Natural killer cell treated with Interleukin-12 subunit alpha and Interleukin-12 subunit beta and Interleukin-15 and Interleukin-18, amount 100 ng/mL, for 72 hours (primary cell): ENCODE data around the gene RBM20. TPM values are rescaled to one million over a fixed set of nuclear protein-coding genes. Genes with fewer than 3 reads are reported as not detected.
"Not testable (repeated sequence)": the region's sequence is repeated elsewhere in the genome, so short reads cannot be mapped to it uniquely, and the experiment has no call there.

Experiments used
- ATAC-seq, 2 donors: fragments of 150-1000 bp; cut with Tn5 transposase in 1 of 2; sonication (Bioruptor Pico), chemical (Tn5 transposase) in 1 of 2; 2 replicates each; pipeline ENCODE4 v1.10.0; 2021
- DNase-seq: peaks from one replicate; pipeline ENCODE4 v3.0.0; 2022; ENCODE audit warnings: low spot score
- H3K27ac Mint-ChIP-seq, 2 donors: 1 replicate in 1 of 2; 2 replicates in 1 of 2; pipeline ENCODE4 v1.8.0; 2022; ENCODE audit warnings: mixed read lengths in 2 of 2, mild to moderate bottlenecking in 1 of 2, moderate library complexity in 1 of 2
- H3K27me3 Mint-ChIP-seq, 2 donors: 1 replicate in 1 of 2; 2 replicates in 1 of 2; pipeline ENCODE4 v1.8.0; 2022; ENCODE audit warnings: mixed read lengths in 2 of 2
- H3K36me3 Mint-ChIP-seq: one replicate; pipeline ENCODE4 v1.8.0; 2022; ENCODE audit warnings: mixed read lengths
- H3K4me1 Mint-ChIP-seq, 2 donors: 1 replicate in 1 of 2; 2 replicates in 1 of 2; pipeline ENCODE4 v1.8.0; 2022; ENCODE audit warnings: low read depth in 2 of 2, mixed read lengths in 2 of 2, mild to moderate bottlenecking in 1 of 2
- H3K4me3 Mint-ChIP-seq: one replicate; pipeline ENCODE4 v1.8.0; 2022; ENCODE audit warnings: mixed read lengths
- H3K9me3 Mint-ChIP-seq: 2 replicates; pipeline ENCODE4 v1.8.0; 2022; ENCODE audit warnings: mixed read lengths
- total RNA-seq, 2 donors: library from RNA; stranded (reverse); gene quantifications; one replicate each; pipeline ENCODE4 v1.2.3, GENCODE V29; 2022

The RBM20 gene
- total RNA-seq, 2 donors from 2014 or later = not detected

DNA sequence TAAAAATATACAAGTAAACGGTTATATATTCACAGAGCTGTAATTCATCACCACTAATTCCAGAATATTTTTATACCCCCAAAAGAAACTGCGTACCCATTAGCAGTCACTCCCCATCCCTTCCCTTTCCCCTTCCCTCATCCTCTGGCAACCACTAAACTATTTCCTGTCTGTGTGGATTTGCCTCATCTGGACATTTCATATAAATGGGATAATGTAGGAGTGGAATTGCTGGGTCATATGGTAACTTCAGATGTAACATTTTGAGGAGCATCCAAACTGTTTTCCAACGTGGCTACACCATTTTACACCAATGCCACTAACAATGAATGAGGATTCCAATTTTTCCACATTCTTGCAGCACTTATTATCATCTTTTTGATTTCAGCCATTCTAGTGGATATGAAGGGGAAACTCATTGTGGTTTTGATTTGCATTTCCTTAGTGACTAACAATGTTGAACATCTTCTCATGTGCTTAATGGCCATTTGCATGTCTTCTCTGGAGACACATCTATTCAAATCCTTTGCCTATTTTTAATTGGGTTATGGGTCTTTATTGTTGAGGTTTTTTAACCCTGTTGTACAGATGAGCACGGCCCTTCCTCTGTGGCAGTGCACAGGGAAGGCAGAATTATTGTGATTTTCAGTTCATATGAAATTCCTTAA lies 79.2 kb downstream of the RBM20 start:
- H3K27me3 Mint-ChIP-seq = peaks cover 8% of the 10 kb centered on the region in 2 donors
- no peaks in the 10 kb centered on the region for H3K9me3 Mint-ChIP-seq
- ATAC-seq (no peak), DNase-seq (no peak)
- no peaks in the 10 kb centered on the region for H3K36me3 Mint-ChIP-seq
- no peaks in the 10 kb centered on the region for H3K4me1 Mint-ChIP-seq
- no peak overlapping the region for H3K4me3 Mint-ChIP-seq
- H3K27ac Mint-ChIP-seq = no peak overlapping the region

DNA sequence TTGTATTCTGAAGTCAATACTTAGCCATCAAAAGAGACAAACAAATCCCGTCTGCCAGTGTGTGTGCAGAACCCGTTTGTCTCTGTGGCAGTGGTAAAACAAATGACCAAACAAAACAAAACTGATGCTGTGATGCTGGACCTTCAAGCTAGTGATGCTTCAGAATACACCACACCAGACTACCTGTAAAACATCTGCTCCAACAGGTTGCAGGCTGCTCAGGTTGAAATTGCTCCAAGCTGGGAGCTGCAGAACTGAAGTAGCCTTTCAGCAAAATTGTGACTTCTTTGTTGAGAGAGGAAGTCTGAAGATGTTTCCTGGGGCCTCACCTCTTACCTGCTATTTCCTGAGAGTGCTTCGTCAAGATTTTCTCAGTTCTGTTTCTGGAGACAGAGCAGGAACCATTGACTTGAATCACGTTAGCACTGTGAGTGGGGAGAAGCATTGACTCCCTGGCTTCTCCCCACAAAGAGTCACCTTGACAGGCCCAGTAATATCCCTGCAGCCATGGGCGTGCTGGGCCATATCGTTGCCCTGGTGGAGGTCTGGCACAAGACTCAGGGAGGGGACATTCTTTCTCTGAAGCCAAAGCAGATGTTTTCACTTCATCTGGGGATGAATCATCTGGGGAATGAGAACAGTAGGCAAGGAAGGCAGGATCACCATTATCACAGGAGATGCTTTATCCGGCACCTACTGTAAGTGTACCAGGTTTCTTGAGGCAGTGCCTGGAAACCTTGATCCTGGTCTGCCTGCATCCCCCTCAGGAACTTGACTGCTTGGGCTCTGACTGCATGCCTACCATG lies 80.2 kb downstream of the RBM20 start:
- ATAC-seq = no peak
- no peaks in the 10 kb centered on the region for H3K36me3 Mint-ChIP-seq
- no peak overlapping the region for H3K27ac Mint-ChIP-seq
- H3K27me3 Mint-ChIP-seq = peaks cover 8% of the 10 kb centered on the region in 2 donors
- no peak for DNase-seq
- no peak overlapping the region for H3K4me3 Mint-ChIP-seq
- no peaks in the 10 kb centered on the region for H3K4me1 Mint-ChIP-seq
- no peaks in the 10 kb centered on the region for H3K9me3 Mint-ChIP-seq

DNA sequence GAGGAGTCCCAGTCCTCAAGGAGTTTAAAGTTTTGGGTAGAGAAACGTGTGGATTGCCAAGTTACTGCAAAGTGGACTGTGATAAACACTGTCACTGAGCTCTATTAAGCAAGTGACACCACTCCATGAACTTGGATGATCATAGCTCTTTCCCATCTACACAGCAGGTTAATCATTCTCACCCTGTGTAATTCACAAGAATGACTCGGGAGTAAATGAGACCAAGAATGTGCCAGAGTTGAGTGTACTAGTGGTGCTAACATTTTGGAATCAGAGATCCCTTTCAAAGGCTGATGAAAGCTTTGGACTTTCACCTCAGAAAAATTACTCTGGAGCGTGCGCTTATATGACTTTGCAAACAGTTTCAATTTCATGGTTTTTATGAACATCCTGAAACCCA lies 80.8 kb downstream of the RBM20 start:
- no peak for ATAC-seq
- no peak overlapping the region for H3K27ac Mint-ChIP-seq

DNA sequence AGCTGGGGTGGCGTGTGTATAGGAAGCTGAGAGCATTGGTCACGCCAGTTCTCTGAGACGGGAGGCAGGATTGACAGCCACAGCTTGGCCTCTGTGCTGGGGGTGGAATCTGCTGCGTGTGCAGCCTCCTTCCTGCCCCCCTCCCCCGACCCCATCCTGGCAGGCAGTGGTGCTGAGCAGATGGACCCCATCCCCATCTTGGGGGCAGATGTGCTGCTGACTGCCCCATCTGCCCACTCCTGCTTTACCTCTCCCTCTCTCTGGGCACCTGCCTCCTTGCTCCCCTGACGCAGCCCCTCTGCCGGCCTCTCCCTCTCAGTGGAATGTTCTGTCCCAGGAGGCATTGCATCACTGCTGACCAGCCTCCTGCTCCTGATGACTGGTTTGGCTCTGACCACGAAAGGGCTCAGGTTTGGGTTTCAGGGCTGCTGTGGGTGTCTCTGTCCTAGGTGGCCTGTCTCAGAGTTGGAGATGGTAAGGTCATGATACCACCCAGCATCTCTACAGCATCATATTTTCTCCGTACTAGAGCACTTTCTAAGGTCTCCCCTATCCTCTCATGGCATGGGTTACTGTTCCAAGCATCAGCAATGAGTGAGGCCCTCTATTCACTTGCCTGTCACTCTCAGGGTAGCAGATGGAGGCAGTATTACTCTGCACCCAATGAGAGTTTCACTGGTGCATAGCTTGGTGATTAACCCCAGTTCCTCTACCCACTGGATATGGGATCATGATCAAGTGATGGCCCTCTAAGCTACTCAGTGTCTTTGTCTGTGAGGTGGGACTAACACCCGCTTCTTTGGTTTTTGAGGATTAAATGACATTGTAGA lies 81.9 kb downstream of the RBM20 start:
- ATAC-seq (no peak), DNase-seq (no peak)
- no peaks in the 10 kb centered on the region for H3K9me3 Mint-ChIP-seq
- H3K4me3 Mint-ChIP-seq = no peak overlapping the region
- H3K36me3 Mint-ChIP-seq = no peaks in the 10 kb centered on the region
- no peaks in the 10 kb centered on the region for H3K4me1 Mint-ChIP-seq
- no peak overlapping the region for H3K27ac Mint-ChIP-seq
- H3K27me3 Mint-ChIP-seq = peaks cover 5 to 6% of the 10 kb centered on the region in 2 donors

More for the DNA sequence above, 80.8 kb downstream of the RBM20 start:
- no peaks in the 10 kb centered on the region for H3K36me3 Mint-ChIP-seq
- no peak for DNase-seq
- H3K4me3 Mint-ChIP-seq = no peak overlapping the region
- H3K27me3 Mint-ChIP-seq = peaks cover 8% of the 10 kb centered on the region in 2 donors
- H3K9me3 Mint-ChIP-seq = no peaks in the 10 kb centered on the region
- H3K4me1 Mint-ChIP-seq = no peaks in the 10 kb centered on the region

DNA sequence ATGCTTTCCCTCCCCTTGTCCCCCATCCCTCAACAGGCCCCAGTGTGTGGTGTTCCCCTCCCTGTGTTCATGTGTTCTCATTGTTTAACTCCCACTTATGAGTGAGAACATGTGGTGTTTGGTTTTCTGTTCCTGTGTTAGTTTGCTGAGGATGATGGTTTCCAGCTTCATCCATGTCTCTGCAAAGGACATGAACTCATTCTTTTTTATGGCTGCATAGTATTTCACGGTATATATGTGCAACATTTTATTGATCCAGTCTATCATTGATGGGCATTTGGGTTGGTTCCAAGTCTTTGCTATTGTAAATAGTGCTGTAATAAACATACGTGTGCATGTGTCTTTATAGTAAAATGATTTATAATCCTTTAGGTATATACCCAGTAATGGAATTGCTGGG lies 83.6 kb downstream of the RBM20 start:
- peaks cover 15 to 19% of the 10 kb centered on the region in 2 donors for H3K27me3 Mint-ChIP-seq
- not testable (repeated sequence) for ATAC-seq, H3K9me3 Mint-ChIP-seq, H3K4me1 Mint-ChIP-seq, H3K36me3 Mint-ChIP-seq, H3K27ac Mint-ChIP-seq, DNase-seq, H3K4me3 Mint-ChIP-seq

DNA sequence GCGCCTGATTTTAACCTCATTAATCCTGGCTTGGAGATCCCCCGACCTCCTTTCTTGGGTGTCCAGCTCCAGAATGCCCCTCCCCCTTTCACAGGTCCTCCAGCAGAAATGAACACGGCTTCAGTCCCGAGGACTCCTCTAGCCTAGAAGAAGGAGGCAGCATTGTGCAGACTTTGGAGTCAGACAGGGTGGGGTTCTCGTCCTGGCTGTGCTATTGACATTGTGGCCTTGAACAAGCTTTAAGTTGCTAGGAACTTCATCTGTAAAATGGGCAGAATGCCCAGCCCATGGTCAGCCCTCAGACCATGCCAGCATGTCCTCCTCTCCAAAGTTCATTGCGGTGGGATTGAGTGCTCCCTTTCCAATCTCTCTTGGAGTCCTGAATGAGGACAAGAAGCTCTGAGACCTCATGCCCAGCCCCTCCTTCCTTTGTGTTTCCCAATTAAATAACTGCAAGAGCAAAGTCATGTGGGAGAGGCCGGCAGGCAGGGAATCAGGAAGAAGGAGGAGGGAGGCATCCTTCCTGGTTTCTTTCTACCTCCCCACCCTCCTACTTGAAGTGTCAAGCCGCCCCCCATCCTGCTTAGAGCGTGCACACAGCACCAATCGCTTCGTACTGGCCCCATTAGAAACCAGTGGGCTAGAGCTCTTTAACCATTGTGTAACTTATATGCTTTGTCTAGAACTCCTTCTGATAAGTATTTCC lies 86.4 kb downstream of the RBM20 start:
- DNase-seq = no peak
- Mint-ChIP-seq H3K36me3 (no peaks in the 10 kb centered on the region), H3K27ac (no peak overlapping the region), H3K27me3 (peaks cover 29 to 45% of the 10 kb centered on the region in 2 donors), H3K4me3 (no peak overlapping the region), H3K4me1 (peaks cover 0 to 5% of the 10 kb centered on the region in 2 donors), H3K9me3 (no peaks in the 10 kb centered on the region)
- no peak for ATAC-seq

DNA sequence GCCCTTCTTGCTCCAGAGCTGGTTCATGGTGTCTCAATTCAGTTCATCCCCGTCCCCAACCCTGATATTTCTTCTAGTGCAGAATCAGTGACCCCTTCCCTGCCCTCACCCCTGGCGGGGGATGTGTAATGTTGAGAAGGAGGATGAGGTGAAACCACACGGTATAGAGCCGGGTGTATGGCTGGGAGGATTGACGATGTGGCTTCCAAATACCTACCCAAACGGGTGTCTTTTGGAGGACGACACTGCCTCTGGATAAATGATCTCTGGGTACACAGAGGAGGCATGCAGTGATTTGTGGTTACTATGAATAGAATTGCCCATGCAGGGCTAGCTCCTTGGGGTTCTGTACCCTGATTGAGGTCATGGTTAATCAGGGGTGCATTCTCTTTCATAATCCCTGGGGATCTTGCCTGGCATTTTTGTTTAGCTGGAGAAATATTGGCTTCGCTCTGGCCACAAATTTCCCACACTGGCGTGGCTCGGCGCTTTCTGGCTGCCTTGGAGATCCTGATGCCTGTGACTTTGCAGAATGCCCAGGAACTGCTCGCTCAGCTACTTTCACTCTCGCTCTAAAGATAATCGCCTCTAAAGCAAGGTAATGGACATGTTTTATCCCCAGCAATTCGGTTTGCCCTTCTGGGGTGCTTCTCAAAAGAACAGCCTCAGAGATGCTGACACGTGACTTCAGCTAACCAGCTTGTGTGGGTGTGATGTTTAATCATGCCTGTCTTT lies 89.2 kb downstream of the RBM20 start:
- DNase-seq (no peak), ATAC-seq (no peak)
- Mint-ChIP-seq H3K27me3 (peaks cover 28 to 54% of the 10 kb centered on the region in 2 donors), H3K9me3 (no peaks in the 10 kb centered on the region), H3K36me3 (no peaks in the 10 kb centered on the region), H3K27ac (no peak overlapping the region), H3K4me1 (peaks cover 0 to 11% of the 10 kb centered on the region in 2 donors), H3K4me3 (peak overlapping the region; percentile 12)

DNA sequence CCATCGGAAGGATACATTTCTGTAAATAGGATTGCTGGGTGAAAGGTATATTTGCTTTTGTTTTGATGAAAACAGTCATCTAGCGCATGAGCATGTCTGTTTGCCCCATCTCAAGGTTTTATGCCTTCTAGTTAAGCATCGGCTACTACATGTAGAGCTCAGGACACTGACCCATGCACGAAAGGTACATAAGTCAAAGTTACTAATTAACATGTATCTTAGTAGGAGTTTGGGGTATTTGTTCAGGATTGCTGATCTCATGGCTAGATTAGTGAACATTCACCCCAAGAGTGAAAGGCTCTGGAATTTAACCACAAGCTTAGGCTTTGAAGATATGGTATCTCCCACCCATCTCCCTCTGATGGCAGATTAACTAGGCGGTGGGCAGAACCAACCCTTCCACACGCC lies 91.5 kb downstream of the RBM20 start:
- peaks cover 0 to 14% of the 10 kb centered on the region in 2 donors for H3K4me1 Mint-ChIP-seq
- DNase-seq (no peak), ATAC-seq (no peak)
- H3K27me3 Mint-ChIP-seq = peaks cover 28 to 54% of the 10 kb centered on the region in 2 donors
- H3K36me3 Mint-ChIP-seq = no peaks in the 10 kb centered on the region
- no peak overlapping the region for H3K4me3 Mint-ChIP-seq
- H3K27ac Mint-ChIP-seq = no peak overlapping the region
- H3K9me3 Mint-ChIP-seq = no peaks in the 10 kb centered on the region

DNA sequence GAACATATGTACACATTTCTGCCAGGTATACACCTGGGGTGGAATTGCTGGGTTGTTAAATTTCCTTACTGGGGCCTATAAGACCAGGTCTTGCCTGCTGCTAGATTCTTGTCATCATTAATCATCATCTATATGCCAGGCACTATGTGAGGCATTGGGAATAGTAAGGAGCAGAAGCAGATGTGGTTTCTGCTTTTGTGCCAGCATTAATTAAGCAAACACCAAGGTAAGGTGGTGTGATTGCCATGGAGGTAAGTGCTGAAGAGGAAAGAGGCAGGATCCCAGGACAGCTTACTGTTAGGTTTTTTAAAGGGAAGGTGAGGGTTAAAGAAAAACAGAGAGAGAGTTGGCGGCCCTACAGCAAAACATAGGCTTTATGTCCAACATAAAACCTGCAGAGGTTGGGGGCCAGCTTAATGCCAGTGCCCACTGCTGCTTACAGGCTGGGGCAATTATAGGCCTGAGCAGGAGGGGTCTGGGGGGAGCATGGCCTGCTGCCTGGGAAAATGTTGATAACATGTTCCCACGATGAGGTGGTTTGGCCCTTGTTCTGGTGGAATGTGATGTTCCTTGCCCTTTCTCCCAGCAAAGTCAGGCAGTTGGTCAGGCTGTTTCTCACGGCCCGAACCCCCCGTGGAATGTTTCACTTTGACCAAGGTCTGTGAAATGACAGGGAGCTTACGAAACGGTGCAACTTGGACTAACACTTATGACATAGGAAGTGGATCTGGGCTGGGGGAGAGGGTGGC lies 93.9 kb downstream of the RBM20 start:
- no peaks in the 10 kb centered on the region for H3K9me3 Mint-ChIP-seq
- no peak for ATAC-seq
- H3K36me3 Mint-ChIP-seq = no peaks in the 10 kb centered on the region
- H3K27me3 Mint-ChIP-seq = peaks cover 14 to 50% of the 10 kb centered on the region in 2 donors
- H3K27ac Mint-ChIP-seq = no peak overlapping the region
- no peak for DNase-seq
- H3K4me3 Mint-ChIP-seq = no peak overlapping the region
- H3K4me1 Mint-ChIP-seq = peaks cover 0 to 14% of the 10 kb centered on the region in 2 donors

DNA sequence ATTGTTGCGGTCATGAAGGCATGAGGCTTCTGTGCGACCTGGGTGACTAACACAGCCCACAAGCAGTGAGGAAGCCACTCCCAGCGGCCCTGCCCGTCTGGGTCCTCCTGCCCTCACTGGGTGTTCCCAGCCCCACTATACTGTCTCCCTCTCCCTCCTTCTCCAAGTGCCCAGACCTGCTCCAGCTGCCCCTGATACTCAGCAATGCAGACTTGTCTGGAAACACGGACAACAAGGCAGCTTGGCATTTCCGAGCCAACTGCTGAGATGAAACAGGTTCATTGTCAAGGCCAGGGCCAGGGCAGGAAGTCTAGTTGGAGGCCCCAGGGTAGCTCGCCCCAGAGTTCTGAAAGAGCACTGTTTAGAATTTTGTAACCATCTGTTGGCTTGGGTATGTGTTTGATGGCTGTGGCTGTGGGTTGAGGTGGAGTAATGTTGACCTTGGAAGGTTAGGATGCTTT lies 95.7 kb downstream of the RBM20 start:
- H3K36me3 Mint-ChIP-seq = no peaks in the 10 kb centered on the region
- H3K27me3 Mint-ChIP-seq = peaks cover 6 to 34% of the 10 kb centered on the region in 2 donors
- ATAC-seq (peak; percentile 40 to 56), DNase-seq (no peak)
- peaks cover 0 to 9% of the 10 kb centered on the region in 2 donors for H3K4me1 Mint-ChIP-seq
- no peaks in the 10 kb centered on the region for H3K9me3 Mint-ChIP-seq
- H3K4me3 Mint-ChIP-seq = no peak overlapping the region
- H3K27ac Mint-ChIP-seq = no peak overlapping the region

DNA sequence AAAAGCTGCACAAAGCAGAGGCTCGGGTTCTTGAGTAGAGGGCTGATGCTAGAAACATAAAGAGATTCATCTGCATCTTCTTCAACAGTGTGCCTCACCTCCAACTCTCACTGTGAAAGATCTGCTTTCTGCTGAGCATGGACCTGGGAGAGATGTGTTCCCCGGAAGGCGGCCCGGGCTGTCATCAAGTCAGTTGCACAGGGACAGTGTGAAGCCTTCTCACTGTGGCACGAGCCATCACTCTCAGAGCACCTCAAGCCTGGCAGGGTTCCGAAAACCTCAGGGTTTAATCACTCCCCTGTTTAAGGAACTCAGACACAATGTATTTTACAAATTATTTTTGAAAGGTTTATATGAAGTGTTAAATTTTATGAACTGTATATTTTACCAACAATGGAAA lies 98.7 kb downstream of the RBM20 start:
- no peaks in the 10 kb centered on the region for H3K36me3 Mint-ChIP-seq
- no peak overlapping the region for H3K4me3 Mint-ChIP-seq
- H3K27ac Mint-ChIP-seq = no peak overlapping the region
- no peak for DNase-seq
- ATAC-seq = no peak
- peaks cover 0 to 14% of the 10 kb centered on the region in 2 donors for H3K4me1 Mint-ChIP-seq
- peaks cover 0 to 18% of the 10 kb centered on the region in 2 donors for H3K27me3 Mint-ChIP-seq
- no peaks in the 10 kb centered on the region for H3K9me3 Mint-ChIP-seq

DNA sequence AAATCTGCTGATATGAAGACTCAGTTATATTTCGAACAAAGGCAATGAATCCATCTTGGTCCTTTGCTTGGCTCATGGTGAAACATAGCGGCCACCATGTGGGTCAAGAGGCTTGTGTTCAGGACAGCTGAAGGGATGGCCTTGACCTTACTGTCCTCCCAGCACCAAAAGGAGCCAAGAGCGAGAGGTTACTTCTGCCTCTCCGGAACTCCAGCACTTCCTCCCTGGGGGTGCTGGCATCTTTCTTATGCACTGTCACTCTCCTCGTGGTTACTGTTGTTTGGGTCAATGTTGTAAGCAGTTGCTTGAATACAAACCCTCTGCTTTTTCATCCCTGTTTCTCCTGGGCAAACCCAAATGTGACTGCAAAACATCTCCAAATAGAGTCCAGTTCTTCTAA lies 100.6 kb downstream of the RBM20 start:
- H3K27me3 Mint-ChIP-seq = peaks cover 0 to 18% of the 10 kb centered on the region in 2 donors
- H3K9me3 Mint-ChIP-seq = no peaks in the 10 kb centered on the region
- ATAC-seq = no peak
- no peaks in the 10 kb centered on the region for H3K36me3 Mint-ChIP-seq
- DNase-seq = no peak
- H3K27ac Mint-ChIP-seq = no peak overlapping the region
- peaks cover 0 to 10% of the 10 kb centered on the region in 2 donors for H3K4me1 Mint-ChIP-seq
- no peak overlapping the region for H3K4me3 Mint-ChIP-seq
